ENCODE results near the gene FNTB.

- TF ChIP-seq PHB2 (IDR thresholded peaks at IDR 0.05; ENCODE audit: low read depth) = no peak
- TF ChIP-seq MEF2A (IDR thresholded peaks at IDR 0.05; ENCODE audit: control insufficient read depth, low read depth, low read length) = no peak
- TF ChIP-seq FOSL1 (tag; conservative IDR thresholded peaks at IDR 0.05) = no peak
- TF ChIP-seq, protein P1, sequence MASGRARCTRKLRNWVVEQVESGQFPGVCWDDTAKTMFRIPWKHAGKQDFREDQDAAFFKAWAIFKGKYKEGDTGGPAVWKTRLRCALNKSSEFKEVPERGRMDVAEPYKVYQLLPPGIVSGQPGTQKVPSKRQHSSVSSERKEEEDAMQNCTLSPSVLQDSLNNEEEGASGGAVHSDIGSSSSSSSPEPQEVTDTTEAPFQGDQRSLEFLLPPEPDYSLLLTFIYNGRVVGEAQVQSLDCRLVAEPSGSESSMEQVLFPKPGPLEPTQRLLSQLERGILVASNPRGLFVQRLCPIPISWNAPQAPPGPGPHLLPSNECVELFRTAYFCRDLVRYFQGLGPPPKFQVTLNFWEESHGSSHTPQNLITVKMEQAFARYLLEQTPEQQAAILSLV (tag; IDR thresholded peaks at IDR 0.05) = no peak
- no peak for TF ChIP-seq POLR2A (conservative IDR thresholded peaks at IDR 0.05)
Observed at GRCh38 chr14:64995291-64995690, 8.6 kb downstream of the FNTB start.

All from K562 (cell line).